ENCODE results near the gene TTC7B.

TTC7B gene

DNA sequence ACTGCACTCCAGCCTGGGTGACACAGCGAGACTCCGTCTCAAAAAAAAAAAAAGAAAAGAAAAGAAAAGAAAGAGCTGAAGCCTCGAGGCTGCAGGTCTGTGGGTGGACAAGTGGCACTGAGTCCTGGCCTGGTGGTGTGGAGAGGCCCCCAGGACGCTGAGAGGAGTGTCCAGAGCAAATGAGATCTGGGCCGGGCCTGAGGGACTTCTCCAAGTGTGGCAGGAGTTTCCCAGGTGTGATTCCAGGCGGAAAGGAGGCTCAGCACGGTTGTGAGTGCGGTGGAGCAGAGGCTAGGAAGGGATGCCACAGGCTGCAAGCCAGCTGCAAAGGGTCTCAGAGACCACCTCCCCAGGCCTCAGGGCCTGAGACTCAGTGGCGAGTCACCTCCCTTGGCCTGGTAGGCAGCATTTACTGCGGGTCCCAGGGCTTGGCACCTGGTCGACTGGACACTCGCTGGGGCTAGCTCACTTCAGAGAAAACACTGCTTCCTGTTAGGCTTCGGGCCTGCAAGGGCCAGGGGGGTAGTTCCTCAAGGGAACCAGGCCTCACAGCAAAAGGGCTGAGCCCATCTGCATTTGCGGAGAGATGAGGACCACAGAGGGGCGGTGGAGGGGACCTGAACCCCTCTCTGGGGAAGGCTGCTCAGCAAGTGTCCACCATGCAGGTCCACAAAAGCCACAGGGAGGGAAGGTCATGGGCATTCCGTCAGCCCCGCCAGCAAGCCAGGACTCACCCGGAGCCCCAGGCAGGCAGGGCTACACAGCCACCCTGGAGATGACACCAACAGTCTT lies 11.7 kb downstream of the TTC7B start:
- H3K9ac ChIP-seq (ENCODE audit: low read depth, low read length): no peak overlapping the region
- WGBS: 92% methylated on average over 18 of the region's 18 CpGs
- no peaks in the 10 kb centered on the region for H3K27me3 ChIP-seq (ENCODE audit: insufficient read depth, low read length)
- no peaks in the 10 kb centered on the region for H3K36me3 ChIP-seq (ENCODE audit: insufficient read depth, low read length)
- H3K9me3 ChIP-seq (ENCODE audit: insufficient read depth, low read depth, low read length): no peaks in the 10 kb centered on the region
- 0 out of 2 replicates have a peak, but pooled peaks cover 3% of the 10 kb centered on the region for H3K4me1 ChIP-seq (ENCODE audit: insufficient read depth, low read length)
- H3K27ac ChIP-seq (ENCODE audit: low read depth, low read length): no peak overlapping the region
- no peak overlapping the region for H3K4me3 ChIP-seq (ENCODE audit: low read length)

DNA sequence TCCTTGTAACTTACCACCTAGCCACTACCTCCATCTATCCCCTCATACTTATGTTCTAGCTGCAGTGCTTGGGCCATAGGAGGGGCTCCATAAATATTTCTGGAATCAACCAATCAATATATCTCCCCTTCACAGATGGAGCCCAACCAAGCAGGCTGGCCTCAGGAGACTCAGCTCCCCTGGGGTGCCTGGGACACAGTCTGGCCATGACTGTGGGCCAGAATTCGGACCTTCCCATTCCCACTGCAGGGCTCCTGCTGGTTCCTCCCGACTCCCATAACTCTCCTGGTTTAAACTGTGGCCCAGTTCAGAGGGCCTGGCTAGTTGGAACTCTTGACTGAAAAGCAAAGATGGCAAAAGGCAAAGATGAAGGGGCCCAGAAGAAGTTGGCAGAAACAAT lies 13.0 kb downstream of the TTC7B start:
- Histone ChIP-seq H3K4me1 (ENCODE audit: insufficient read depth, low read length) (0 out of 2 replicates have a peak, but pooled peaks cover 3% of the 10 kb centered on the region), H3K9me3 (ENCODE audit: insufficient read depth, low read depth, low read length) (no peaks in the 10 kb centered on the region), H3K4me3 (ENCODE audit: low read length) (no peak overlapping the region), H3K9ac (ENCODE audit: low read depth, low read length) (no peak overlapping the region), H3K27ac (ENCODE audit: low read depth, low read length) (no peak overlapping the region), H3K36me3 (ENCODE audit: insufficient read depth, low read length) (no peaks in the 10 kb centered on the region), H3K27me3 (ENCODE audit: insufficient read depth, low read length) (no peaks in the 10 kb centered on the region)
- WGBS: 85% methylated on average over 2 of the region's 2 CpGs

DNA sequence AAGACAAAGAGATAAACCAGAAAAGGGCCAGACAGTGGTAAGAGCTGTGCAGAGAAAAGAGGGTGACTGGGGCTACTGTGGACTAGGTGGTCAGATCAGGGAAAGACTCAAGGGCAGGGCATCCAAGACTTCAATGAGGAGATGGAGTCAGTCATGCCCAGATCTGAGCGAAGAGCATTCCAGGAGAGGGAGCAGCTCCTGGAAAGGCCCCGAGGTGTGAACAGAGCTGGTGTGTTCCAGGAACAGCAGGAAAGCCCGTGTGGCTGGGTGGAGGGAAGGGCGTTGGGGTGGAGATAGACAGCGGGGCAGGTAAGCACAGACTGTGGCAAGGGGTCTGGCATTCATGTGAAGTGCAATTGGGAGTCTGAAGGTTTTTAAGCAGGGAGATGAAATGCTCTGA lies 16.8 kb downstream of the TTC7B start:
- WGBS: 94% methylated on average over 5 of the region's 5 CpGs

GRCh38 chr14:90797919-90798318 lies 18.3 kb downstream of the TTC7B start:
- WGBS: 85% methylated on average over 13 of the region's 13 CpGs

More for the DNA sequence above, 16.8 kb downstream of the TTC7B start:
- Histone ChIP-seq H3K4me1 (ENCODE audit: insufficient read depth, low read length) (0 out of 2 replicates have a peak, but pooled peaks cover 6% of the 10 kb centered on the region), H3K27me3 (ENCODE audit: insufficient read depth, low read length) (no peaks in the 10 kb centered on the region), H3K9me3 (ENCODE audit: insufficient read depth, low read depth, low read length) (no peaks in the 10 kb centered on the region), H3K9ac (ENCODE audit: low read depth, low read length) (no peak overlapping the region), H3K36me3 (ENCODE audit: insufficient read depth, low read length) (no peaks in the 10 kb centered on the region), H3K27ac (ENCODE audit: low read depth, low read length) (no peak overlapping the region), H3K4me3 (ENCODE audit: low read length) (no peak overlapping the region)

DNA sequence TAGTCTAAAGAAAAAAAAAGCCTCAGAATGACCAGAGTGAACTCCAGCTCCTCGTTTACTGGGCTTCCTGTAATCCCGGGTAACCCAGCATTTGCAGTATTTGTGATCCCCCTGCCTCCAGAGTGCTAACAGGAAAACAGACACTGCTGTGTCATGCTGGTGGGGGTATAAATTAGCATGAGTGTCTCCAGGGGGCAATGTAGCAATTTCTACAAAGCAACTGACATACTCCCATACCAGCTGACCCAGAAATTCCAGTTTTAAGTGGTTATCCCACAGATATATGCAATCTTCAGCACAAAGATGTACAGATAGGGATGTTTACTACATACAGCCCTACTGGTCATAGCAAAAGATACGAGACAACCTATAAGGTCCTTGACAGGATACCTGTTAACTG lies 18.8 kb downstream of the TTC7B start:
- Histone ChIP-seq H3K27ac (ENCODE audit: low read depth, low read length) (no peak overlapping the region), H3K36me3 (ENCODE audit: insufficient read depth, low read length) (no peaks in the 10 kb centered on the region)
- WGBS: 87% methylated on average over 3 of the region's 3 CpGs

More at GRCh38 chr14:90797919-90798318, 18.3 kb downstream of the TTC7B start:
- H3K36me3 ChIP-seq (ENCODE audit: insufficient read depth, low read length): no peaks in the 10 kb centered on the region
- H3K4me3 ChIP-seq (ENCODE audit: low read length): no peak overlapping the region
- no peaks in the 10 kb centered on the region for H3K27me3 ChIP-seq (ENCODE audit: insufficient read depth, low read length)
- H3K9ac ChIP-seq (ENCODE audit: low read depth, low read length): no peak overlapping the region
- H3K27ac ChIP-seq (ENCODE audit: low read depth, low read length): 0 out of 2 replicates have a peak overlapping the region, but pooled peaks have one; percentile 45
- H3K4me1 ChIP-seq (ENCODE audit: insufficient read depth, low read length): 0 out of 2 replicates have a peak, but pooled peaks cover 4% of the 10 kb centered on the region
- H3K9me3 ChIP-seq (ENCODE audit: insufficient read depth, low read depth, low read length): no peaks in the 10 kb centered on the region

GRCh38 chr14:90796329-90796728 lies 19.9 kb downstream of the TTC7B start:
- H3K27ac ChIP-seq (ENCODE audit: low read depth, low read length): no peak overlapping the region

More for the DNA sequence above, 18.8 kb downstream of the TTC7B start:
- Histone ChIP-seq H3K4me1 (ENCODE audit: insufficient read depth, low read length) (0 out of 2 replicates have a peak, but pooled peaks cover 4% of the 10 kb centered on the region), H3K9ac (ENCODE audit: low read depth, low read length) (no peak overlapping the region), H3K27me3 (ENCODE audit: insufficient read depth, low read length) (no peaks in the 10 kb centered on the region), H3K9me3 (ENCODE audit: insufficient read depth, low read depth, low read length) (no peaks in the 10 kb centered on the region), H3K4me3 (ENCODE audit: low read length) (no peak overlapping the region)

DNA sequence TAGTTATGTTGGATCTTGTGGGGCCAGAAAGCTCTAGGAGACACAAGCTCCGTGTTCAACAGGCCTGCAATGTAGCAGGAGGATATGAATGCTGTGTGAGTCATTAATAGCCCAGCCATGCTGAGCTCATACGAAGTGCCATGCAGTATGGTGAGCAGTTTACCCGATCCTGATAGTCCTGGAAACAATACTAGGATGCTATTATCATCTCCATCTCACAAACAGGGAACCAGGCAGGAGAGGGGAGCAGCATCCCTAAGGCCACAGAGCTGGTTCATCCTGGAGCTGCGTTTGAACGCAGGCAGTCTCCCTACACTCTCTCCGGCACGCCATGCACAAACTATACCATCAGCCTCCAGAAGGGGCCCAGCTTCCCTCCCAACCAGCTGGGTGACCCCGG lies 20.5 kb downstream of the TTC7B start:
- Histone ChIP-seq H3K9me3 (ENCODE audit: insufficient read depth, low read depth, low read length) (no peaks in the 10 kb centered on the region), H3K27me3 (ENCODE audit: insufficient read depth, low read length) (no peaks in the 10 kb centered on the region), H3K4me3 (ENCODE audit: low read length) (no peak overlapping the region), H3K4me1 (ENCODE audit: insufficient read depth, low read length) (0 out of 2 replicates have a peak, but pooled peaks cover 4% of the 10 kb centered on the region), H3K27ac (ENCODE audit: low read depth, low read length) (no peak overlapping the region), H3K36me3 (ENCODE audit: insufficient read depth, low read length) (no peaks in the 10 kb centered on the region), H3K9ac (ENCODE audit: low read depth, low read length) (no peak overlapping the region)
- 85% methylated on average over 8 of the region's 8 CpGs for WGBS

More at GRCh38 chr14:90796329-90796728, 19.9 kb downstream of the TTC7B start:
- Histone ChIP-seq H3K9ac (ENCODE audit: low read depth, low read length) (no peak overlapping the region), H3K27me3 (ENCODE audit: insufficient read depth, low read length) (no peaks in the 10 kb centered on the region), H3K9me3 (ENCODE audit: insufficient read depth, low read depth, low read length) (no peaks in the 10 kb centered on the region), H3K4me3 (ENCODE audit: low read length) (no peak overlapping the region), H3K36me3 (ENCODE audit: insufficient read depth, low read length) (no peaks in the 10 kb centered on the region), H3K4me1 (ENCODE audit: insufficient read depth, low read length) (0 out of 2 replicates have a peak, but pooled peaks cover 4% of the 10 kb centered on the region)
- 86% methylated on average over 2 of the region's 2 CpGs for WGBS

GRCh38 chr14:90791486-90791885 lies 24.7 kb downstream of the TTC7B start:
- Histone ChIP-seq H3K4me1 (ENCODE audit: insufficient read depth, low read length) (no peaks in the 10 kb centered on the region), H3K4me3 (ENCODE audit: low read length) (no peak overlapping the region), H3K27me3 (ENCODE audit: insufficient read depth, low read length) (no peaks in the 10 kb centered on the region), H3K36me3 (ENCODE audit: insufficient read depth, low read length) (no peaks in the 10 kb centered on the region), H3K27ac (ENCODE audit: low read depth, low read length) (no peak overlapping the region), H3K9ac (ENCODE audit: low read depth, low read length) (no peak overlapping the region), H3K9me3 (ENCODE audit: insufficient read depth, low read depth, low read length) (no peaks in the 10 kb centered on the region)
- WGBS: 91% methylated on average over 12 of the region's 12 CpGs

DNA sequence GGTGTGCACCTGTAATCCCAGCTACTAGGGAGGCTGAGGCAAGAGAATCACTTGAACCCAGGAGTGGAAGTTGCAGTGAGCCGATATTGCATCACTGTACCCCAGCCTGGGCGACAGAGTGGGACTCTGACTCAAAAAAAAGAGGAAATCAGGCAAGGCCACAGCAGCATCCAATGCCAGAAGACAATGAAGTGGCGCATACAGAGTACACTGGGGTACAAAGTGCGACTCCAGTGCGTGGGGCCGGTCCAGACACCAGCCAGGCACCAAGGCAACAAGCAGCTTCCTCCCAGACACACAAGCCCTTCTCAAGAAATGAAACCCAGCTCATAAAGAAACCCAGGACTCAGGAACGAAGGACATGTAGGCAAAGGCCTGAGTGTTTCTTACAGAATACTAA lies 28.2 kb downstream of the TTC7B start:
- Histone ChIP-seq H3K4me1 (ENCODE audit: insufficient read depth, low read length) (no peaks in the 10 kb centered on the region), H3K27ac (ENCODE audit: low read depth, low read length) (no peak overlapping the region), H3K9me3 (ENCODE audit: insufficient read depth, low read depth, low read length) (no peaks in the 10 kb centered on the region), H3K36me3 (ENCODE audit: insufficient read depth, low read length) (no peaks in the 10 kb centered on the region), H3K9ac (ENCODE audit: low read depth, low read length) (no peak overlapping the region), H3K27me3 (ENCODE audit: insufficient read depth, low read length) (no peaks in the 10 kb centered on the region), H3K4me3 (ENCODE audit: low read length) (no peak overlapping the region)
- 92% methylated on average over 7 of the region's 7 CpGs for WGBS

GRCh38 chr14:90785876-90786450 lies 30.3 kb downstream of the TTC7B start:
- 93% methylated on average over 15 of the region's 15 CpGs for WGBS
- Histone ChIP-seq H3K27ac (ENCODE audit: low read depth, low read length) (no peak overlapping the region), H3K36me3 (ENCODE audit: insufficient read depth, low read length) (no peaks in the 10 kb centered on the region), H3K9ac (ENCODE audit: low read depth, low read length) (no peak overlapping the region), H3K9me3 (ENCODE audit: insufficient read depth, low read depth, low read length) (no peaks in the 10 kb centered on the region), H3K4me3 (ENCODE audit: low read length) (no peak overlapping the region), H3K27me3 (ENCODE audit: insufficient read depth, low read length) (no peaks in the 10 kb centered on the region), H3K4me1 (ENCODE audit: insufficient read depth, low read length) (no peaks in the 10 kb centered on the region)

GRCh38 chr14:90785471-90785870 lies 30.8 kb downstream of the TTC7B start:
- H3K36me3 ChIP-seq (ENCODE audit: insufficient read depth, low read length): 0 out of 2 replicates have a peak, but pooled peaks cover 4% of the 10 kb centered on the region
- no peaks in the 10 kb centered on the region for H3K9me3 ChIP-seq (ENCODE audit: insufficient read depth, low read depth, low read length)
- no peak overlapping the region for H3K27ac ChIP-seq (ENCODE audit: low read depth, low read length)
- 77% methylated on average over 7 of the region's 7 CpGs for WGBS
- H3K27me3 ChIP-seq (ENCODE audit: insufficient read depth, low read length): no peaks in the 10 kb centered on the region
- no peaks in the 10 kb centered on the region for H3K4me1 ChIP-seq (ENCODE audit: insufficient read depth, low read length)
- no peak overlapping the region for H3K4me3 ChIP-seq (ENCODE audit: low read length)
- H3K9ac ChIP-seq (ENCODE audit: low read depth, low read length): no peak overlapping the region
